GM21529 (cell line): ENCODE data around the gene MAJIN.

Experiments used
- ATAC-seq: cut with Tn5 transposase; IDR thresholded peaks from one replicate; pipeline ENCODE4 v1.9.1; 2021; ENCODE audit not compliant: unreplicated experiment

The MAJIN gene

GRCh38 chr11:64914123-64914522, 57.8 kb downstream of the MAJIN start:
- ATAC-seq = no peak

DNA sequence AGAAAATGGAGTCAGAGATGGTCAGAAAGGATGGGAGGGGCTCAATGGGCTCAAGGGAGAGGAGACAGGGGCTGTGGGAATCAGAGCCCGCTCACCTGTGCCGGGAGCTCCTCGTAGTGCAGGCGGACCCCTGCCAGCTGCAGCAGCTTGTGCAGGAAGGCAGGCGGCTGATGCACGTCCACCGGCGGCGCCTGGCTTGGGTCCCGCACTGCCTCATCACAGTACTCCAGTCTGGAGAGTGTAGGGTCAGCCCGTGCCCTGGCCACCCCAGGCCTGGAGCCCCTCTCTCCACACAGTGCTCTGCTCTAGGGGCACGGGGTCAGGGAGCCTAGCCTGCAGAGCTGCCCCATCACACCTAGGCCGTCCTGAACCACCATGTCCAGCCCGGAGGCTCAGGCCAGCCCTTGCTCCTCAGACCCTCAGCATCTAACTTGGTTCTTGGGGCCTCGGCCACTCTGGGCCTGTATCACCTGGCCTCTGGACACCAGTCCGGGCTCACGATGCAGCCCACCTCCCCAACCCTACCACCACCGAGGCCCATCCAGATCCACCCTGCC, 58.7 kb downstream of the MAJIN start:
- no peak for ATAC-seq

GRCh38 chr11:64911689-64912088, 60.2 kb downstream of the MAJIN start:
- no peak for ATAC-seq

DNA sequence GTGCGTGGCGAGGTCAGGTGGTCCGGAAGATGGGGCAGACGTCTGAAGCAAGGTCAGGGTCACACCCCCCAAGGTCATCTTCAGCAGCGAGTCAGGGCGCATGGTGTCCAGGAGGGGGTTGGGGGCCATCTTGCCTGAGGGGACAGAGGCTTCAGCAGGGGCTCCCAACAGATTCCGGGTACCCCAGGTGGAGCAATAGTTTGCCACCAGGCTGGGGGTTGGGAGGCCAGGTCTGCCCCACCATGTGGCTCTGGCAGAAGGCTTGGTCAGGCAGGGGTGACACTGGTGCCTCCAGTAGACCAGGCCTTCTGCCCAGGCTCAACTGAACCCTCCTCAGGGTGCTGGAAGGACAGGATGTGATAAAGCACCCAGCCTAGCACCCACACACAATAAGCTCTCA, 60.8 kb downstream of the MAJIN start:
- no peak for ATAC-seq

DNA sequence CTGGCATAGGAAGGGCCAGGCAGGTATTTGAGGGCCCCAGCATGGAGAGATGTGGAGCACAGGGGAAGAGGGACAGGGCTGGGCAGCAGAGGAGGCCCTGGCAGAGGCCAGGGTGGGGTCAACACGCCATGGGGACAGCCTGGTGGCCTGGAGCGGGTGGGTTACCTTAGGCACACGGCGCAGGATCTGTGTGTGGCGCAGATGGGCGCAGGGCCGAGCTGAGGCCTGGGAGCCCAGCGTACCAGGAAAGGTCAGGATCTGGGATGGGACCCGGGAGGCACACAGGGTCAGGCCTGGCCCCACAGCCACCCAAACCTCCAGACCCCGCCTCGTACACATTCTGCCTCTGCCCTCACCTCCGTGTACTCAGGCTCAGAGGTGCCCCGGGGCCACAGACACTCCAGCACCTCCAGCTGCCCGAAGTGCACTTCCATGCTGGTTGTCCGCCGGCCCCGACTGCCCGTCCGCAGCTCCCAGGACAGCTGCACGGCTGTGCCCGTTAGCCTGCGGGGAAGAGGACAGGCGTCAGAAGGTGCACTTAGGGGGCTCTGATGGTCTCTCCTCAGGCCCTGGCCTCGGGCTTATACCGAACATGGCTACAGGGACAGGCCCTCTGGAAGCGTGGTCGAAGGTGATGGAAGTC, 61.3 kb downstream of the MAJIN start:
- ATAC-seq = no peak

GRCh38 chr11:64909653-64910343, 62.1 kb downstream of the MAJIN start:
- ATAC-seq = no peak

DNA sequence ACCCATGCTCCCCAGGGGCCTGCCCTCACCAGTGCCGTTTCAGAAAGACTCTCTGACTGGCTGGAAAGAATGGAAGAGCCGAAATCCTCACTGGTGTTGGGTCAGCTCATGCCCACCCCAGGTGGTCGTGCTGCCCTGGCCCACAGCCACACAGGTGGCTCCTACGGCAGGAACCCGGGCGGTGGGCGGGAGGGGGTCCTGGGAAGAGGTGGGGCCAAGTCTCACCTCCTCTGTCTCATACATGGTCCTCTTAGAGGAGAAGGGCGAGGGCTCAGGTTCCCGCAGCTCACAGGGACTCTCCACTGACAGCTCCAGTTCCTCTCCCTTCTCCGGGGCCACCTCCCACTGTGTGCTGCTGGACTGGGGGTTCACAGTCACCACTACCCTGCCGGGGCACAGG, 63.1 kb downstream of the MAJIN start:
- ATAC-seq = no peak

DNA sequence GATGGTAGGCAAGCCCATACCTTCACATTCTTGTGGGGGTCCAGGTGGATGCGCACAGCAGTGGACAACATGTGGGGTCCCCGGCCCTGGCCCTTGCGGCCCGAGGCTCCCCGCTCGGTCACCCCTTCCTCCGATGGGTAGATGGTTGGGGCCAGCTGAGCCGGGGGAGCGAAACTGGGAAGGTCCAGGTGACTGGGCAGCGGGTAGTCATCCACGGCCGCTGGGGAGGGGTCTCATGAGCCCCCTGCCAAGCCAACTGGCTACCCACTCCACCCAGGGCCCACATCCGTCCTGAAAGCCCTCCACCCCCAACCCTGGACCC, 65.6 kb downstream of the MAJIN start:
- no peak for ATAC-seq

DNA sequence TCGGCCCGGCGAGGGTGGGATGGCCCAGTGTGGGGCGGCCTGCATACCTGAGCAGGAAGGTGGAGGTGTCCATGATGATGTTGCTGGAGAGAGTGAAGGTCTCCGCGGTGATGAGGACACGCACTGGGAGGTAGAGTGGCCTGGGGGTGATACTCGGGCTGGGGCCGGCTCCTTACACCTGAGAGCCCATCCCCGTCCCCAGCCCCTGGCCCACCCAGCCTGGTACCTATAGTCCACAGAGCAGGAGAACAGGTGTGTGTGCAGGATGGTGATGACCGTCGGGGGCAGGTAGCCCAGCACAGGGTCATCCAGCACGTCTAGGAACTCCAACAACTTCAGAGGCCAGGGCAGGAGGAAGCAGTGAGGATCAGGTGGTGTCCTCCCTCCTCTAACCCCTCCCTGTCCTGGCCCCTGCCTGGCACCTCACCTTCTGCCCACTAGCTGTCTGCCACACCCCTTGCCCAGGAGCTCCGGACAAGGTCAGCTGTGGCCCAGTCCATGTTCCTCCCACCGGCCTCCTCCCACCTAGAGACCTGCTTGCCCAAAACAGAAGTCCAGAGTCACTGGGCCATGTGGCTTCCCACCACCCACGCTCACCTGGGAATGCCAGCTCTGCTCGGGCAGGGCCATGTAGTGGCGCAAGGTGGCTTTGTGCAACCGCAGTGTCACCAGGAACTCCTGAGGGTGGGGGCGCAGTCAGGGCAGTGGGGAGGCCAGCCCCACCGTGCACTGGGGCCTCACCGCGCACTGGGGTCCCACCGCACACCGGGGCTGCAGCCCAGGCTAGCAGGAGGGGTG, 66.2 kb downstream of the MAJIN start:
- no peak for ATAC-seq

DNA sequence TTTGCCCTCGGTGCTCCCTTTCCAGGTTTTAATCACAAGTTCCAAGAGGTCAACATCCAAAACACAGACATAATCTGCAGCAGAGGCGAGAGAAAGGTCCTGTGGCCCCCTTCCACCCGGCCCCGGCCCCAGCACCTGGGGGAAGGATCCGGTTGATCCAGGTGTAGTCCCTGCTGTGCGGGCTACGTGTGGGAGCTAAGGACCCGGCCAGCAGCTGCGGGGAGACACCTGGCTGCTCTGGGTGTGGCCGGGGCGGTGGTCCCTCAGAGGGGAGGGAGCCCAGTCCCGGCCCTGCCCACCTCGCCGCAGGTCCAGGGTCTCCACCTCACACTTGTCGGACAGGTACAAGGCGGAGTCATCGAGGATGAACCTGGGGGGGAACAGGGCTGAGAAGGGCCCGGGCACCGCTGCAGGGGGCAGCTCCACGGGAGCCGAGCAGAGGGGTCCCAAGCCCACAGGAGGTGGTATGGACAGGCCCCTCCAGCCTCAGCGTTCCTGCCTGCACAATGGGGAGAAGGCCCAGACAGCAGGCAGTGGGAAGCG, 68.5 kb downstream of the MAJIN start:
- no peak for ATAC-seq

DNA sequence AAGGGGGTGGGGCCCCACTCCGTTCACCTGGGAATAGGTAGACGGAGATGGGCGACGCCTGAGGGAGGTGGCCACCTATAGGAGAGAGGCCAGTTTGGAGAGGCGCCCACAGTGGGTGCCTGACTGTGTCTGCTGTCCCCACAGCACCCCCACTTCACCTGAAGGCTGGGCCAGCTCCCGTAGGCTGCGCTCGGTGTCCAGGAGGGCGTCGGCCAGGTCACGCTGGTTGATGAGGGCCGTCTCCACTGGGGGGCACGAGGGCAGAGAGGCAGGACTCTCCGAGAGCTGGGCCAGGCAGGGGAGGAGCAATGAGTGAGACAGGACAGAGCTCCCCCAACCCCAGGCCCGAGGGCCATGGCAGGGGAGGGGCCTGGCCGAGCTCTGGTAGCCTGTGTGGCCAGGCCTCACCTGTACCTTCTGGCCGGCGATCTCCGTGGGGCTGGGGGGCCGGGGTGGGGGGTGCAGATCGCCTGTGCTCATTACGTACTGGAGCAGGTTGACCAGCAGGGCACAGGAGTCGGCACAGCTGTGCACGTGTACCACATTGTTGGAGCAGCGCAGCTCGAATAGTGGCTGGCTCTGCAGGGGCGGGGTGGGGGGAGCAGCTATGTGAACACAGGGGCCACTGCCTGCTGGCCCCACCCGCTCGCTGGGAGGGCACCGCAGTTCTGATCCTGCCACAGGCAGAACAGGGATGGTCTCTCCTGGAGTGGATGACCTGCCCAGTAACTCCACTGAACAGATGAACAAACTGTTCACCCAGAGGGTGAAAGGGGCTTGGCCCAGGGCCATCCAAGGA, 69.6 kb downstream of the MAJIN start:
- no peak for ATAC-seq

DNA sequence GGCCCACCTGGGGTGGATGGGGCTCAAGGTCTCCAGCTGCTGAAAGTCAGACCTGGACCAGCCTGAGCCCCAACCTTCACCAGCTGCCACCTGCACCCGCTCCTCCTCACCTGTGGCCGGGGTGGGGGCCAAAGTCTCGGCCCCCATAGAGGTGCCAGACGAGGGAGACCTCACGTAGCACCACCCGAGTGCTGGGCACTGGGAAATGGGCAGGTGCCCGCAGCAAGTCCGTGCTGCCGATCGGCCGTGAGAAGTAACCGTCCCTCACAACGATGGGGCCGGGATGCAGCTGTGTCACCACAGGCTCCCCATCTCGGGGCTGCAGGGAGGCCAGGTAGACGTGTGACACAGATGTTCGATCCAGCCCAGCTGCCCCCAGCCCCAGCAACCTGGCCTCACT, 71.1 kb downstream of the MAJIN start:
- no peak for ATAC-seq

GRCh38 chr11:64900263-64900678, 71.6 kb downstream of the MAJIN start:
- no peak for ATAC-seq

GRCh38 chr11:64898541-64898940, 73.4 kb downstream of the MAJIN start:
- ATAC-seq = no peak

DNA sequence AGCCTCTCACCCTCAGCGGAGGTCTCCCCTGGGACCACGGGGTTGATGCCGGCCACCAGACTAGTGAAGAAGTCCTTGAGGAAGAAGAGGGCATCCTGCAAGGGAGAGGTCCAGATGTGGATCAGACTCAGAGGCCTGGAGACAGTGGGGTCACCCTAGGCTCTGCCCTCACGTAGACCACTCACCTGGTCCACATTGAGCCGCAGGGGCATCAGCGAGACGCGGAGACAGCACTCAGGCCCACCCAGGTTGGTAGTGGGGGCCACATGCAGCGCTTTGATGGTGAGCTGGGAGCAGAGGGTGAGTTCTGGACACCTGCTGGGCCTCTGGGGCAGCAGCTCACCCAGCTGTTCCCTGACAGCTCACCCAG, 73.8 kb downstream of the MAJIN start:
- no peak for ATAC-seq

GRCh38 chr11:64897381-64898075, 74.4 kb downstream of the MAJIN start:
- ATAC-seq = no peak

DNA sequence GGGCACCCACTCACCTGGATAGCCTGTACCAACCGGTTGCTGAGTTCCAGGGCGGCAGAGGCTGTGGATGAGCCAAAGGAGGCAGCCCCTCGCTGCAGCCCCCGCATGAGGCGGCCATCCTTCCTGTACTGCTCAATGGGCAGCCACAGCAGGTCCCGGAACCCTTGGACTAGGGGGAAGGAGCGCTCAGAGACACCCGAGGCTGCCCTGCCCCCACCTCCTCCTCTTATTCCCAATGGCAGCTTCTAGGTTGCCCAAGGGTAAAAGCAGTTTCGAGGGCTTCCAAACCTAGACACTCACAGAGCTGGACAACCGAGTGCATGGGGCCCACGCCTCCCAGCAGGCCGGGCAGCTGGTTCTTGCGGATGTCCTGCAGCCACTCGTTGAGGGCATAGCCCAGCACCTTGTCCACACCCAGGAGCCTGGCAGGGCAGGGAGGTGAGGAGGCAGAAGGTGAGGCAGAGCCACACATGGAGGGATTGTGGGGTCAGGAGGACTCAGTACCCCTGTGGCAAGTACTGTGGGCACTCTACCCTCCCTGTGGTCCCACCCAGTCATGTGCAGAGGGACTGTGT, 75.4 kb downstream of the MAJIN start:
- ATAC-seq = no peak

GRCh38 chr11:64894812-64895452, 77.0 kb downstream of the MAJIN start:
- no peak for ATAC-seq

- ATAC-seq = peak; percentile 61
Observed at GRCh38 chr11:64894070-64894811, 77.7 kb downstream of the MAJIN start.
